ENCODE results near the gene ST6GAL1.

The ST6GAL1 gene

DNA sequence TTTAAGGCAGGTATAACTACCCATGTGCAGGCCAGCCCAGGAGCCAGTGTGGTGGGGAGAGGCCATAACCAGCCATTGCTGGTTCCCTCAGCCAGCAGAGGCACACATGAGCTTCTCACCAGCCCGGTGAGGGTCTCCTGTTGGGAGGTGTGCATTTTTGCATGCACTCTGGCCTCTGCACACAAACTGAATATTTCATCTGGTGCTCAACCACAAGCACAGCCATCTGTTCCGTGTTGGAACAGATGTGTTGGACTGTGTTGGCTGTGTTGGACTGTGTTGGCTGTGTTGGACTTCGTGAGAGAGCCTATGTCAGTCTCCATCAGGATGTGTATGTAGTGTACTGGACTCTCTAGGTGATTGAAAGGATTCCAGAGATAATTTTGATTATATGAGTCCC, 141.8 kb downstream of the ST6GAL1 start:
- in situ Hi-C loops (cut with MboI; ENCODE audit: low sequenced_read_pairs) = no loop called here

GRCh38 chr3:187072511-187072910, 142.2 kb downstream of the ST6GAL1 start:
- in situ Hi-C loops (cut with MboI; ENCODE audit: low sequenced_read_pairs) = no loop called here

DNA sequence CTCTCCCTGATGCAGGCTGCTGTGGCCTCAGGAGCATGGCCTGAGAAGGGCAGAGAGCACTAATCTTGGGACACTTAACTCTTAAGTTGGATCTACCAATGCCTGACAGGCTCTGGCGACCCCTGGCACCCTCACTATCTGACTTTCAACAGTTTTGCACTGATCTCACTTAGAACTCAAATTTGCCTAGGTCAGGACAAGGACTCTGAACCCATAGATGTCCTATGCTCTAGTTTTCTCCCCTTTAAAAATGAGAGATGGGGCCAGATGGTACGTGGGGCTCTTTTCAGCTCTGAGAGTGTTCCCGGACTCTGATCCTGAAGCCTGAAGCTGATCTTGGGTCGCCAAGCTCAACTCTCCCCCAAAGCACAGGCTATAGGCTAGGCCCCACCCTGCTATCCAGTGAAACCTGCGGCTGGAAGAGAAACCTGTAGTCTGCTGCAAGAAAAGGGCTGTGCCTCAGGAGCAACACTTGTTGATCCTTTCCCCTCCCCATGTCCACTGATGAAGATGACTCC, 143.3 kb downstream of the ST6GAL1 start:
- in situ Hi-C loops (cut with MboI; ENCODE audit: low sequenced_read_pairs) = no loop called here

DNA sequence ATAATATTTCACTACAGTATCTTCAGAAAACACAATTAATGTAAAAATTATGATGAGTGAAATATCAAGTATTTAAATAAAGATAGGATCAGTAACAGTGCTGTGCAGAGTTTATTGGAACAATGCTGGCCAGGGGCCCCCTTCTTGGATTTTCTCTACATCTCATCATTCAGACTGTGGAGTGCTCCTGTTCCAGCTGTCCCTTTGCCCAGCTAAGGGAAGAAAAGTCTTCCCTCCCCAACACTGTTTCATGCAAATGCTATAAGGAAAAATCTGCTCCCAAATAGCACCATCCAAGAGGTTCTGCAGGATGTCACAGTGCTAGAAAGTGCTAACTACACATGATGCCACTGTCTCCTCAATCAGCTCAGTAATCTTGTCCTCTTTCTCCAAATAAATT, 144.5 kb downstream of the ST6GAL1 start:
- in situ Hi-C loops (cut with MboI; ENCODE audit: low sequenced_read_pairs) = no loop called here

- in situ Hi-C loops (cut with MboI; ENCODE audit: low sequenced_read_pairs) = no loop called here
Observed at GRCh38 chr3:187076297-187076696, 146.0 kb downstream of the ST6GAL1 start.

DNA sequence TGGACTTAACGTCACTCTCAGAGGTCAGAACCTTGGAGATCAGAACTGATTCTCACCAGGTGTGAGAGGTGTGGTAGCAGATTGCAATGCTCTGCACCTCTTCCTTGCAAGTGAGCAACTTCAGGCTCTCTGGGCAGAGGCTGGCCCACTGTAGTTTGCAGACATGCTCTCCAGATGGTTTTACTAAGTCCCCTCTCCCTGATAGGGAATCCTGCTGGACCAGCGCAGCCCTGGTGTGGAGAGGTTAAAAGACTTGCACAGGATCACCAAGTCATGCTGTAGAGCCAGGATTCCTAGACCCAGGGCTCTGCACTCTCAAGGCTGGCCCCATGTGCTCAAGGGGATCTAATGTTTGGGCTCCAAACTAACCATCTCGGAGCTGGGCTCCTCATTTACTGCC, 146.8 kb downstream of the ST6GAL1 start:
- in situ Hi-C loops (cut with MboI; ENCODE audit: low sequenced_read_pairs) = no loop called here

- in situ Hi-C loops (cut with MboI; ENCODE audit: low sequenced_read_pairs) = no loop called here
Observed at GRCh38 chr3:187077537-187077936, 147.2 kb downstream of the ST6GAL1 start.

GRCh38 chr3:187079090-187080022, 149.0 kb downstream of the ST6GAL1 start:
- in situ Hi-C loops (cut with MboI; ENCODE audit: low sequenced_read_pairs) = no loop called here

- in situ Hi-C loops (cut with MboI; ENCODE audit: low sequenced_read_pairs) = no loop called here
Observed at GRCh38 chr3:187080799-187081450, 150.6 kb downstream of the ST6GAL1 start.

GRCh38 chr3:187082758-187083375, 152.5 kb downstream of the ST6GAL1 start:
- in situ Hi-C loops (cut with MboI; ENCODE audit: low sequenced_read_pairs) = no loop called here

DNA sequence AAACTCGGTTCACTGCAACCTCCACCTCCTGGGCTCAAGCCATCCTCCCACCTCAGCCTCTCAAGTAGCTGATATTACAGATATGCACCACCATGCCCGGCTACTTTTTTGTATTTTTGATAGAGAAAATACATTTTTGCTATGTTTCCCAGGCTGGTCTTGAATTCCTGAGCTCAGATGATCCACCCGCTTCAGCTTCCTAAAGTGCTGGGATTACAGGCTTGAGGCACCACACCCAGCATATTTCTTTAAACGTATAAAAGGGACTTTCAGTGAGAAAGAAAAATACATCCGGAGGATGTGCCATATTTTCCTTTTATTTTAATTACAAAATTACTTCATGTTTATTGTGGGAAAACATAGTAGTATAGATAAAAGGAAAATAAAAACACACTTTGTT, 153.8 kb downstream of the ST6GAL1 start:
- in situ Hi-C loops (cut with MboI; ENCODE audit: low sequenced_read_pairs) = no loop called here

- in situ Hi-C loops (cut with MboI; ENCODE audit: low sequenced_read_pairs) = no loop called here
Observed at GRCh38 chr3:187084580-187084979, 154.3 kb downstream of the ST6GAL1 start.

GRCh38 chr3:187085021-187085666, 154.8 kb downstream of the ST6GAL1 start:
- in situ Hi-C loops (cut with MboI; ENCODE audit: low sequenced_read_pairs) = no loop called here

DNA sequence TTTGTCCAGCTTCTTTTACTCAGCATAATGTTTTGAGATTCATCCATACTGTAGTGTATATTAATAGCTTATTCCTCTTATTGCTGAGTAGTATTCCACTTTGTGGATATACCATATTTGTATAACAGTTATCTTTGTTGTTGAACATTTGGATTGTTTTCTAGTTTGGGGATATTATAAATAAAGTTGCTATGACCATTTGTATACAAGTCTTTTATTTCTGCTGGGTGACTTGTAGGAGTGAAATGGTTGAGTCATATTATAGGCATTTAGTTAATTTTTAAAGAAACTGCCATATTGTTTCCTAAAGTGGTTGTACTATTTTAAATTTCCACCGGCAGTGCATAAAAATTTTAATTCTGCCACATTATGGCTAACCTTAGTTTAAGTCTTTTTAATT, 155.6 kb downstream of the ST6GAL1 start:
- in situ Hi-C loops (cut with MboI; ENCODE audit: low sequenced_read_pairs) = no loop called here

DNA sequence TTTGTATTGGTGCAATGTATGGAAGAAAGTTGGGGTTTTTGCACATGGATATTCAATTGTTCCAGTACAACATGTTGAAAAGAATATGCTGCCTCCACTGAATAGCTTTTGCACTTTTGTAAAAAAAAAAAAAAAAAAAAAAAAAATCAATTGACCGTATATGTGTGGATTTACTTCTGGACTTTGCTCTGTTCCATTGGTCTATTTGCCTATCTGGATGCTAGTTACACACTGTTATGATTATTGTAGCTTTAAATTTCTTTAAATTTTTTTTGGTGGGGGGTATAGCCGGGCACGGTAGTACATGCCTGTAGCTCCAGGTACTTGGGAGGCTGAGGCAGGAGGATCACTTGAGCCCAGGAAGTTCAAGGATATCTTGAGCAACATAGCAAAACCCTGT, 156.5 kb downstream of the ST6GAL1 start:
- in situ Hi-C loops (cut with MboI; ENCODE audit: low sequenced_read_pairs) = no loop called here

DNA sequence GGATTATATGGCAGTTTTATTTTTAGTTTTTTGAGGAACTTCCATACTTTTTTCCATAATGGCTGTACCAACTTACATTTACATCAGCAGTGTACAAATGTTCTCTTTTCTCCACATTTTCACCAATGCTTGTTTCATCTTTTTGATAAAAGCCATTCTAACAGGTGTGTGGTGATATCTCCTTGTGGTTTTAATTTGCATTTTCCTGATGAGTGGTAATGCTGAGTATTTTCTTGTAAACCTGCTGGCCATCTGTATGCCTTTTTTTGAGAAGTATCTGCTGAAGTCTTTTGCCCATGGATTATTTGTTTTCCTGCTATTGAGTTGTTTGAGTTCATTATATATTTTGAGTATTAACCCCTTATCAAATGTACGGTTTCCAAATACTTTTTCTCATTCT, 158.4 kb downstream of the ST6GAL1 start:
- in situ Hi-C loops (cut with MboI; ENCODE audit: low sequenced_read_pairs) = no loop called here

GRCh38 chr3:187093320-187093719, 163.0 kb downstream of the ST6GAL1 start:
- in situ Hi-C loops (cut with MboI; ENCODE audit: low sequenced_read_pairs) = no loop called here

- in situ Hi-C loops (cut with MboI; ENCODE audit: low sequenced_read_pairs) = no loop called here
Observed at GRCh38 chr3:187098923-187099512, 168.7 kb downstream of the ST6GAL1 start.

DNA sequence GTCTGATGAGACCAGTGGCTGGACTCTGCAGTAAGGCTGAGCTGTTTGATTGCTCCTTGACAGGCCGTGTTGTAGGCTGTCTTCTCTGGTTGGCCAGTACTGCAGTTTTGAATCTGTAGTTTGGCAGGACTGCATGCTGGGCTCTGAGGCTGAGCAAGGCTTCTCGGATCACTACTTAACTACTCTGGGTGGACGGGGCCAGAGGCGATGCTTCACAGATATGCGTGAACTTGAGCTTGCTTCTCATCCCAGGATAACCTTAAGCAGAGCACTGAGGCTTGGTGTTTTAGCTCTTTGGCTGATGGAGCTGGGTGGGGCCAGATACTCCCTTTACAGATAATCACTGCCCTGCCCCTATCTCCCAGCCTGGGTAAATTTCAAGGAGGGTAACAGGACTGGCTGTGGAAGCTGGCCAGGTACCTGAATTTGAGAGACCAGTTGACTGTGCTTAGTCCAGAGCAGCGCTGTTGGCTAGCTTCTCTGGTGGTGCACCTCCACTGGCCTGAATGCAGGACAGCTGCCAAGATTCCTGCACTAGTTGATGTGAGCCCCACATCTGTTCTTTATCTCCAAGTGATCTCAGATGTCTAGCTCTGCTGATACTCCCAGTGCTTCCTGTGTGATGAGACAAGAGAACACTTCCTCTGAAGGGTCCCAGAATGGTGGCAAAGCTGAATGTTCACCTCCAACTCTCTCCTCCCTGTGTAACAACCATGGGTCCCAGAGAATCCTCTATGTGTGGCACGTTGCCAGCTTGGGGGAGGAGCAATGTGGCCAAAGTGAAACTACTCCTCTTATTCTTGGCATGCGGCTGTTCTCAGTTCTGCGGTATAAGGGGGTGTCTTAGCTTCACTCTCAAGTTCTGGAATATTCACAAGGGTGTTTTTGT, 171.1 kb downstream of the ST6GAL1 start:
- in situ Hi-C loops (cut with MboI; ENCODE audit: low sequenced_read_pairs) = no loop called here
